GM19023 (cell line): ENCODE measurements around the gene HSD11B1L.
A peak's percentile ranks its signal among the peaks of the same experiment; 100 is the strongest.
"Not testable (repeated sequence)": the region's sequence is repeated elsewhere in the genome, so short reads cannot be mapped to it uniquely, and the experiment has no call there.

Source experiments
- ATAC-seq: cut with Tn5 transposase; IDR thresholded peaks from one replicate; pipeline ENCODE4 v1.9.1; 2021; ENCODE audit warnings: mild to moderate bottlenecking, moderate library complexity; ENCODE audit not compliant: unreplicated experiment

HSD11B1L gene

GRCh38 chr19:5686647-5687359 is 6.0 kb downstream of the HSD11B1L start:
- ATAC-seq, result peak; percentile 66

GRCh38 chr19:5687360-5688198 is 6.8 kb downstream of the HSD11B1L start:
- ATAC-seq, result no peak

- ATAC-seq, result not testable (repeated sequence)
Measured at GRCh38 chr19:5688262-5688881, 7.5 kb downstream of the HSD11B1L start.

GRCh38 chr19:5690125-5690954 is 9.5 kb downstream of the HSD11B1L start, which contains the start of gene RPL36:
Gene RPL36 (plus strand): TSS chr19:5690295. CDS start chr19:5690508, 213 bp downstream.
- ATAC-seq, result peak; percentile 50

- no peak for ATAC-seq
Measured at GRCh38 chr19:5690955-5691821, 10.4 kb downstream of the HSD11B1L start.

- ATAC-seq, result no peak
Measured at GRCh38 chr19:5691822-5692722, 11.2 kb downstream of the HSD11B1L start.

- ATAC-seq, result no peak
Measured at GRCh38 chr19:5692723-5693194, 11.9 kb downstream of the HSD11B1L start.

GRCh38 chr19:5693195-5694166 is 12.7 kb downstream of the HSD11B1L start:
- no peak for ATAC-seq

- no peak for ATAC-seq
Measured at GRCh38 chr19:5694167-5694955, 13.5 kb downstream of the HSD11B1L start.

- ATAC-seq, result no peak
Measured at GRCh38 chr19:5694956-5695648, 14.3 kb downstream of the HSD11B1L start.

- no peak for ATAC-seq
Measured at GRCh38 chr19:5695649-5696195, 14.9 kb downstream of the HSD11B1L start.

- no peak for ATAC-seq
Measured at GRCh38 chr19:5696196-5697021, 15.6 kb downstream of the HSD11B1L start.

- ATAC-seq, result no peak
Measured at GRCh38 chr19:5697022-5697889, 16.4 kb downstream of the HSD11B1L start.
